Keratinocyte (primary cell): ENCODE results near the gene OTOP2.

Experiments used
- CTCF ChIP-seq, 3 experiments: IDR thresholded peaks in 1 of 3; conservative IDR thresholded peaks in 1 of 3; optimal IDR thresholded peaks in 1 of 3; 2 replicates in 2 of 3; 3 replicates in 1 of 3; pipeline versions ENCODE3 to v1.5.1; 2011; ENCODE audit warnings: low read length in 3 of 3, mild to moderate bottlenecking in 3 of 3, moderate library complexity in 2 of 3, control low read depth in 1 of 3, inconsistent platforms in 1 of 3; ENCODE audit not compliant: insufficient read depth in 2 of 3; ENCODE audit errors: extremely low read depth in 1 of 3
- EZH2 ChIP-seq: IDR thresholded peaks from one replicate; pipeline ENCODE4 v1.6.1; 2012; ENCODE audit warnings: inconsistent platforms, mild to moderate bottlenecking, low read length, moderate library complexity

- TF ChIP-seq CTCF (optimal IDR thresholded peaks at IDR 0.05 in 1 of 3, IDR thresholded peaks at IDR 0.05 in 1 of 3, conservative IDR thresholded peaks at IDR 0.05 in 1 of 3; ENCODE audit: extremely low read depth in 1 of 3, insufficient read depth in 2 of 3, low read length in 3 of 3) (no peak), EZH2 (no peak)
Measured at GRCh38 chr17:74921769-74922168, 2.3 kb upstream of the OTOP2 start.
